Liver (tissue), 9 donors: ENCODE measurements around the gene PKD1L1. TPM values are rescaled to one million over a fixed set of nuclear protein-coding genes. Genes with fewer than 3 reads are reported as not detected.

Source experiments
- DNase-seq: peaks from one replicate; pipeline ENCODE4 v3.0.0-alpha.2; 2017; ENCODE audit warnings: low spot score
- H3K27ac ChIP-seq, 2 donors: one replicate each; pipeline ENCODE4 v1.7.0; 2013; ENCODE audit warnings: inconsistent platforms in 2 of 2, low read length in 2 of 2, control low read depth in 1 of 2, low read depth in 1 of 2, mild to moderate bottlenecking in 1 of 2
- H3K27me3 ChIP-seq, 4 donors: one replicate each; pipeline versions ENCODE4 v1.6.1 to v1.7.0; 2013; ENCODE audit warnings: low read length in 3 of 4, inconsistent platforms in 1 of 4, mild to moderate bottlenecking in 1 of 4, moderate library complexity in 1 of 4; ENCODE audit not compliant: control insufficient read depth in 4 of 4, insufficient read depth in 4 of 4
- H3K36me3 ChIP-seq, 4 donors: one replicate each; pipeline versions ENCODE4 v1.6.1 to v1.7.0; 2013; ENCODE audit warnings: low read length in 3 of 4, mild to moderate bottlenecking in 3 of 4, low read depth in 1 of 4, moderate library complexity in 1 of 4; ENCODE audit not compliant: control insufficient read depth in 4 of 4, insufficient read depth in 3 of 4
- H3K4me1 ChIP-seq, 4 donors: one replicate each; pipeline versions ENCODE4 v1.6.1 to v1.7.0; 2013; ENCODE audit warnings: low read length in 3 of 4, mild to moderate bottlenecking in 3 of 4, moderate library complexity in 1 of 4; ENCODE audit not compliant: control insufficient read depth in 4 of 4, insufficient read depth in 4 of 4
- H3K4me3 ChIP-seq, 3 donors: one replicate each; pipeline versions ENCODE4 v1.6.1 to v1.7.0; 2013; ENCODE audit warnings: low read length in 3 of 3, control low read depth in 1 of 3, low read depth in 1 of 3, mild to moderate bottlenecking in 1 of 3
- H3K9ac ChIP-seq, 2 donors: one replicate each; pipeline ENCODE4 v1.7.0; 2013; ENCODE audit warnings: low read length in 2 of 2, mild to moderate bottlenecking in 2 of 2, moderate library complexity in 2 of 2, control low read depth in 1 of 2, low read depth in 1 of 2
- H3K9me3 ChIP-seq, 4 donors: one replicate each; pipeline versions ENCODE4 v1.6.1 to v1.7.0; 2013; ENCODE audit warnings: low read length in 3 of 4; ENCODE audit not compliant: control insufficient read depth in 4 of 4
- ATF3 ChIP-seq: IDR thresholded peaks from 2 replicates; pipeline ENCODE4 v1.6.1; 2016; ENCODE audit warnings: antibody characterized with exemption
- CTCF ChIP-seq: fragments of 150-350 bp; IDR thresholded peaks from 2 replicates; pipeline ENCODE4 v1.5.1; 2017; ENCODE audit warnings: improper control_type of control experiment, low read depth, low read length; ENCODE audit not compliant: missing input control
- EGR1 ChIP-seq, 2 donors: IDR thresholded peaks; 2 replicates each; pipeline ENCODE4 v1.6.1; 2016 to 2018; ENCODE audit warnings: antibody characterized with exemption in 2 of 2, low read depth in 2 of 2
- FOXA1 ChIP-seq: IDR thresholded peaks from 2 replicates; pipeline ENCODE4 v1.6.1; 2016; ENCODE audit warnings: antibody characterized with exemption
- FOXA2 ChIP-seq: IDR thresholded peaks from 2 replicates; pipeline ENCODE4 v1.6.1; 2016; ENCODE audit warnings: antibody characterized with exemption
- HNF4A ChIP-seq, 2 donors: conservative IDR thresholded peaks; 2 replicates each; pipeline ENCODE4 v1.6.1; 2016; ENCODE audit warnings: antibody characterized with exemption in 2 of 2, mild to moderate bottlenecking in 2 of 2
- HNF4G ChIP-seq: IDR thresholded peaks from 2 replicates; pipeline ENCODE4 v1.6.1; 2016; ENCODE audit warnings: antibody characterized with exemption
- MAX ChIP-seq: IDR thresholded peaks from 2 replicates; pipeline ENCODE4 v1.6.1; 2016; ENCODE audit warnings: antibody characterized with exemption
- NR2F2 ChIP-seq: IDR thresholded peaks from 2 replicates; pipeline ENCODE4 v1.6.1; 2016; ENCODE audit warnings: antibody characterized with exemption
- REST ChIP-seq: IDR thresholded peaks from 2 replicates; pipeline ENCODE4 v1.6.1; 2016; ENCODE audit warnings: antibody characterized with exemption, mild to moderate bottlenecking
- RXRA ChIP-seq, 2 donors: IDR thresholded peaks; 2 replicates each; pipeline ENCODE4 v1.6.1; 2017 to 2018; ENCODE audit warnings: antibody characterized with exemption in 2 of 2, mild to moderate bottlenecking in 1 of 2
- SP1 ChIP-seq: IDR thresholded peaks from 2 replicates; pipeline ENCODE4 v1.6.1; 2018; ENCODE audit warnings: antibody characterized with exemption, mild to moderate bottlenecking
- TAF1 ChIP-seq: conservative IDR thresholded peaks from 2 replicates; pipeline ENCODE4 v1.6.1; 2016; ENCODE audit warnings: antibody characterized with exemption, mild to moderate bottlenecking
- YY1 ChIP-seq: IDR thresholded peaks from 2 replicates; pipeline ENCODE4 v1.6.1; 2016; ENCODE audit warnings: antibody characterized with exemption, mild to moderate bottlenecking
- ZBTB33 ChIP-seq: IDR thresholded peaks from 2 replicates; pipeline ENCODE4 v1.6.1; 2016; ENCODE audit warnings: antibody characterized with exemption
- WGBS: extraction: QIAGEN DNeasy Blood & Tissue Kit; methylation state at CpG from one replicate; pipeline ENCODE4 v1.1.7; 2013; 5-methylcytosine and 5-hydroxymethylcytosine counted together
- polyA plus RNA-seq, 2 donors: library from polyadenylated mRNA; stranded (reverse) in 1 of 2; unstranded in 1 of 2; fragments of 200-250 nt in 1 of 2; fragments of >200 nt in 1 of 2; fragmentation: Nextera tagmentation in 1 of 2; extraction: Ambion mirVana in 1 of 2; gene quantifications; one replicate each; pipeline versions ENCODE4 v1.2.1 to v1.2.3, GENCODE V29; 2013 to 2015
- total RNA-seq, 2 donors: library from RNA; depleted of rRNA; stranded (reverse); fragments of >200 nt; gene quantifications; one replicate each; pipeline ENCODE4 v1.2.3, GENCODE V29; 2014
- donor health status: healthy.
- donor health status: healthy.
- donor health status: healthy.
- donor health status: healthy.
- donor health status: healthy.

Gene PKD1L1
- total and polyA plus RNA-seq, 4 donors: 0.08 to 0.25 (median 0.11) TPM

- TF ChIP-seq ATF3 (no peak), CTCF (no peak), HNF4G (no peak), EGR1 (IDR thresholded peaks at IDR 0.05; ENCODE audit: low read depth in 2 of 2) (no peak), FOXA2 (no peak)
Measured at GRCh38 chr7:47765373-47765979, 182.8 kb downstream of the PKD1L1 start (continued).

GRCh38 chr7:47764746-47765145, 183.5 kb downstream of the PKD1L1 start:
- Histone ChIP-seq H3K4me1 (peaks cover 4 to 22% (median 7%) of the 10 kb centered on the region in 4 donors), H3K4me3 (no peak overlapping the region), H3K27ac (peak overlapping the region; percentile 62 to 84), H3K9me3 (no peaks in the 10 kb centered on the region), H3K36me3 (no peaks in the 10 kb centered on the region), H3K27me3 (no peaks in the 10 kb centered on the region), H3K9ac (no peak overlapping the region)
- DNase-seq: no peak
- WGBS: 86% methylated on average over 5 of the region's 5 CpGs
- TF ChIP-seq FOXA1 (no peak), SP1 (no peak), NR2F2 (no peak), RXRA (IDR thresholded peaks at IDR 0.05) (no peak), CTCF (no peak), TAF1 (no peak), ZBTB33 (no peak), HNF4A (conservative IDR thresholded peaks at IDR 0.05) (no peak)

- Histone ChIP-seq H3K36me3 (no peaks in the 10 kb centered on the region), H3K4me1 (peaks cover 4 to 22% (median 7%) of the 10 kb centered on the region in 4 donors), H3K9ac (peak overlapping the region in 1 of 2 donors; percentile 3), H3K9me3 (no peaks in the 10 kb centered on the region), H3K27ac (peak overlapping the region; percentile 84 to 89), H3K27me3 (no peaks in the 10 kb centered on the region), H3K4me3 (no peak overlapping the region)
- DNase-seq: peak; percentile 36
- 24% methylated on average over 9 of the region's 9 CpGs for WGBS
- TF ChIP-seq TAF1: peak; percentile 49
- peak; percentile 67 for TF ChIP-seq REST
- peak; percentile 77 to 84 for TF ChIP-seq RXRA (IDR thresholded peaks at IDR 0.05)
- TF ChIP-seq YY1: peak; percentile 87
- TF ChIP-seq MAX: no peak
- peak; percentile 93 to 94 for TF ChIP-seq HNF4A (conservative IDR thresholded peaks at IDR 0.05)
- TF ChIP-seq HNF4G: peak; percentile 82
- peak; percentile 85 for TF ChIP-seq ATF3
Measured at GRCh38 chr7:47763063-47763974, 184.9 kb downstream of the PKD1L1 start.
